HepG2 (cell line): ENCODE results near the gene IL18. TPM values are rescaled to one million over a fixed set of nuclear protein-coding genes. Genes with fewer than 3 reads are reported as not detected.

Experiments used
- ATAC-seq: fragments of 200-7000 bp; cut with Tn5 transposase; 3 replicates; pipeline ENCODE4 v1.9.1; 2020; ENCODE audit warnings: mild to moderate bottlenecking, moderate library complexity
- BruUV-seq: library from RNA; stranded (reverse); fragments of 400-500 nt; replicated peaks from 2 replicates; lab custom pipeline; 2021; lab: Mats Ljungman, UMichigan
- CTCF ChIA-PET: fragments of 300-600 bp; formaldehyde crosslinking; extraction: SDS; loops from one replicate; lab custom pipeline; 2021; ENCODE audit warnings: low total read pairs, inconsistent platforms, low intra/inter-chr PET ratio; lab: Yijun Ruan, JAX
- POLR2A ChIA-PET: fragments of 350-600 bp; sonication (Branson Sonifier 250); formaldehyde crosslinking; loops from one replicate; lab custom pipeline; 2020; ENCODE audit warnings: antibody characterized with exemption, inconsistent platforms; lab: Yijun Ruan, JAX
- DNase-seq: peaks from one replicate; pipeline ENCODE4 v3.0.0-alpha.2; 2015; ENCODE audit warnings: low spot score
- FAIRE-seq: peaks from 3 replicates; lab custom pipeline; 2011; peaks lifted over from hg19 to GRCh38; lab: Jason Lieb, UNC
- H2AFZ ChIP-seq: one replicate; pipeline ENCODE4 v1.6.1; 2011; ENCODE audit warnings: low read length, inconsistent platforms
- H3K27ac ChIP-seq: fragments of 300-600 bp; 3 replicates; pipeline ENCODE4 v1.8.0; 2011; ENCODE audit warnings: mixed run types, mild to moderate bottlenecking, mixed read lengths, low read length, inconsistent platforms; ENCODE audit not compliant: insufficient read depth; ENCODE audit errors: extremely low read length
- H3K27me3 ChIP-seq, 2 experiments: fragments of 200-600 bp in 1 of 2; 2 replicates in 1 of 2; 3 replicates in 1 of 2; pipeline versions ENCODE4 v1.6.0 to v1.8.0; 2011; ENCODE audit warnings: low read length in 2 of 2, mild to moderate bottlenecking in 2 of 2, moderate library complexity in 2 of 2, inconsistent platforms in 1 of 2; ENCODE audit not compliant: insufficient read depth in 2 of 2, control insufficient read depth in 1 of 2
- H3K36me3 ChIP-seq, 2 experiments: fragments of 200-600 bp in 1 of 2; replicated peaks in 1 of 2; 2 replicates in 1 of 2; 3 replicates in 1 of 2; pipeline versions ENCODE4 v1.5.1 to v1.8.0; 2011; ENCODE audit warnings: low read length in 2 of 2, inconsistent platforms in 1 of 2; ENCODE audit not compliant: insufficient read depth in 2 of 2, control insufficient read depth in 1 of 2
- H3K4me1 ChIP-seq: 2 replicates; pipeline ENCODE4 v1.5.1; 2012; ENCODE audit warnings: low read length, inconsistent platforms; ENCODE audit not compliant: insufficient read depth
- H3K4me2 ChIP-seq: 2 replicates; pipeline ENCODE4 v1.6.0; 2011; ENCODE audit warnings: low read depth, low read length, inconsistent platforms
- H3K4me3 ChIP-seq, 3 experiments: fragments of 200-600 bp in 1 of 3; sonication (generic), shearing (Covaris generic) in 1 of 3; replicated peaks in 1 of 3; 2 replicates each; pipeline ENCODE4 v1.5.1; 2011 to 2016; ENCODE audit warnings: low read length in 3 of 3, inconsistent platforms in 2 of 3, low read depth in 2 of 3, mild to moderate bottlenecking in 2 of 3, control low read depth in 1 of 3, mixed read lengths in 1 of 3; ENCODE audit not compliant: insufficient read depth in 1 of 3
- H3K79me2 ChIP-seq: one replicate; pipeline ENCODE4 v1.6.1; 2011; ENCODE audit warnings: low read length, inconsistent platforms; ENCODE audit not compliant: insufficient read depth
- H3K9ac ChIP-seq: 2 replicates; pipeline ENCODE4 v1.6.0; 2011; ENCODE audit warnings: mild to moderate bottlenecking, low read depth, low read length, inconsistent platforms; ENCODE audit not compliant: insufficient read depth
- H3K9me3 ChIP-seq: 2 replicates; pipeline ENCODE4 v1.5.1; 2012; ENCODE audit warnings: mild to moderate bottlenecking, low read length
- H4K20me1 ChIP-seq: 2 replicates; pipeline ENCODE4 v1.6.0; 2011; ENCODE audit warnings: inconsistent platforms, mild to moderate bottlenecking, low read length, moderate library complexity; ENCODE audit not compliant: insufficient read depth
- CHD4 ChIP-seq: fragments of 200-600 bp; sonication (generic); IDR thresholded peaks from 2 replicates; pipeline ENCODE4 v1.7.0; 2017; ENCODE audit warnings: mild to moderate bottlenecking, low read length, borderline replicate concordance
- HCFC1 ChIP-seq: fragments of 150-350 bp; IDR thresholded peaks from 2 replicates; pipeline ENCODE4 v1.6.1; 2014; ENCODE audit warnings: low read depth, low read length
- HNF1B ChIP-seq: sonication (generic); formaldehyde crosslinking; IDR thresholded peaks from 2 replicates; pipeline ENCODE4 v1.5.1; 2020; ENCODE audit warnings: mild to moderate bottlenecking, moderate library complexity, missing genetic modification reagents
- MAFF ChIP-seq: IDR thresholded peaks from 2 replicates; pipeline ENCODE4 v1.6.1; 2011; ENCODE audit warnings: low read depth, low read length, improper control_type of control experiment
- MAFK ChIP-seq, 2 experiments: IDR thresholded peaks in 1 of 2; conservative IDR thresholded peaks in 1 of 2; 2 replicates each; pipeline ENCODE4 v1.6.1; 2011; ENCODE audit warnings: improper control_type of control experiment in 2 of 2, low read length in 2 of 2
- MYPOP ChIP-seq: sonication (generic); formaldehyde crosslinking; IDR thresholded peaks from 2 replicates; pipeline ENCODE4 v1.8.1; 2023; ENCODE audit warnings: mild to moderate bottlenecking, moderate library complexity, missing genetic modification reagents
- NFRKB ChIP-seq: fragments of 450-650 bp; IDR thresholded peaks from 2 replicates; pipeline ENCODE4 v1.6.1; 2017
- SP1 ChIP-seq, 2 experiments: fragments of 450-650 bp in 1 of 2; sonication (generic) in 1 of 2; formaldehyde crosslinking in 1 of 2; IDR thresholded peaks; 2 replicates each; pipeline versions ENCODE4 v1.4.0 to v1.6.1; 2016 to 2020; ENCODE audit warnings: missing genetic modification reagents in 1 of 2
- TERF1 ChIP-seq: sonication (generic); formaldehyde crosslinking; IDR thresholded peaks from 2 replicates; pipeline ENCODE4 v1.8.0; 2022; ENCODE audit warnings: mild to moderate bottlenecking, missing genetic modification reagents, moderate library complexity
- ZFP36L2 ChIP-seq: sonication (generic); formaldehyde crosslinking; IDR thresholded peaks from 2 replicates; pipeline ENCODE4 v1.4.0; 2020; ENCODE audit warnings: missing genetic modification reagents
- ZNF691 ChIP-seq: sonication (generic); formaldehyde crosslinking; IDR thresholded peaks from 2 replicates; pipeline ENCODE4 v1.4.0; 2020; ENCODE audit warnings: missing genetic modification reagents, low read depth, mild to moderate bottlenecking, borderline replicate concordance
- WGBS: methylation state at CpG from one replicate; pipeline ENCODE4 v1.1.6; 2017; ENCODE audit warnings: low lambda C conversion rate; 5-methylcytosine and 5-hydroxymethylcytosine counted together
- in situ Hi-C: cut with HindIII; loops from 2 replicates; pipeline ENCODE4 v1.10.0; 2017; ENCODE audit warnings: low pct_unique_long_range_greater_than_20kb; ENCODE audit not compliant: extremely low pct_ligation_motif_present
- intact Hi-C: fragments of 100-400 bp; cut with micrococcal nuclease; formaldehyde crosslinking; loops from one replicate; pipeline ENCODE4 v1.10.0; 2022; ENCODE audit not compliant: unreplicated experiment
- polyA plus RNA-seq, 8 experiments: library from polyadenylated mRNA; depleted of rRNA in 3 of 8; stranded (reverse) in 7 of 8; unstranded in 1 of 8; fragments of >200 nt; fragmentation: Illumina TruSeq in 4 of 8; extraction: Trizol in 4 of 8; gene quantifications; 2 replicates each; pipeline versions ENCODE4 v1.2.1 to v1.2.3, GENCODE V29; 2011 to 2016; ENCODE audit warnings: low read depth in 4 of 8, missing spikeins in 1 of 8, mixed read lengths in 1 of 8; ENCODE audit not compliant: insufficient read depth in 1 of 8
- total RNA-seq, 5 experiments: library from RNA; depleted of rRNA; stranded (reverse); fragments of >200 nt; fragmentation: Illumina TruSeq; extraction: Trizol; gene quantifications; 2 replicates each; pipeline ENCODE4 v1.2.3, GENCODE V29; 2016; ENCODE audit warnings: low read depth in 1 of 5

IL18 gene
- total and polyA plus RNA-seq, 2 of the 13 experiments (the other 11 are each of a cell fraction or from before 2014, with no cell fraction given): 0.89 to 2.7 TPM

GRCh38 chr11:112196519-112197087 is 32.7 kb upstream of the IL18 start:
- H4K20me1 ChIP-seq: no peaks in the 10 kb centered on the region
- H3K4me3 ChIP-seq: no peak overlapping the region
- WGBS: 27% methylated on average over 2 of the region's 2 CpGs
- no peak for FAIRE-seq
- H3K79me2 ChIP-seq: no peaks in the 10 kb centered on the region
- H3K36me3 ChIP-seq: no peaks in the 10 kb centered on the region
- intact Hi-C loops (no loop called here), in situ Hi-C loops (no loop called here)
- no peak overlapping the region for H3K4me2 ChIP-seq
- no peaks in the 10 kb centered on the region for H3K9me3 ChIP-seq
- no TSS peak for BruUV-seq
- no peak overlapping the region for H3K27ac ChIP-seq
- ChIA-PET POLR2A (interaction anchor here (0.6 kb wide), 1 partner anchor 84 kb away, joined by 4 read pairs; no protein-coding TSS in a partner anchor), CTCF (no interaction called here)
- DNase-seq: no peak
- no peak overlapping the region for H3K9ac ChIP-seq
- no peak overlapping the region for H2AFZ ChIP-seq
- TF ChIP-seq HCFC1 (no peak), MYPOP (CRISPR knock-in tag) (no peak), ZNF691 (CRISPR knock-in tag) (no peak), ZFP36L2 (CRISPR knock-in tag) (no peak), SP1 (IDR thresholded peaks at IDR 0.05) (no peak), SP1 (CRISPR knock-in tag; IDR thresholded peaks at IDR 0.05) (no peak), NFRKB (no peak), CHD4 (no peak), MAFK (conservative IDR thresholded peaks at IDR 0.05 in 1 of 2, IDR thresholded peaks at IDR 0.05 in 1 of 2; ENCODE audit: low read length in 2 of 2) (peak; percentile 90 to 97), HNF1B (CRISPR knock-in tag) (no peak), MAFF (peak; percentile 91), TERF1 (CRISPR knock-in tag) (no peak)
- H3K27me3 ChIP-seq: peaks cover 0 to 3% of the 10 kb centered on the region in 2 experiments; a peak in 2 of 5 replicates
- ATAC-seq: no peak
- H3K4me1 ChIP-seq: no peaks in the 10 kb centered on the region
